Parathyroid adenoma (tissue), 2 donors: ENCODE results near the gene OPRL1.

Experiments used
- H2AFZ ChIP-seq: fragments of 300-600 bp; sonication (generic); one replicate; pipeline ENCODE4 v1.7.0; 2017; ENCODE audit warnings: antibody characterized with exemption, mild to moderate bottlenecking
- H3K27ac ChIP-seq: fragments of 300-600 bp; sonication (generic); one replicate; pipeline ENCODE4 v1.7.0; 2017
- H3K27me3 ChIP-seq: fragments of 300-600 bp; sonication (generic); one replicate; pipeline ENCODE4 v1.7.0; 2017; ENCODE audit warnings: low read length; ENCODE audit not compliant: control insufficient read depth, insufficient read depth
- H3K36me3 ChIP-seq: fragments of 300-600 bp; sonication (generic); one replicate; pipeline ENCODE4 v1.7.0; 2017; ENCODE audit warnings: low read length; ENCODE audit not compliant: control insufficient read depth, insufficient read depth
- H3K4me1 ChIP-seq: fragments of 300-600 bp; sonication (generic); one replicate; pipeline ENCODE4 v1.7.0; 2017; ENCODE audit warnings: control low read depth
- H3K4me2 ChIP-seq: fragments of 300-600 bp; sonication (generic); one replicate; pipeline ENCODE4 v1.7.0; 2017; ENCODE audit warnings: low read length
- H3K4me3 ChIP-seq: fragments of 300-600 bp; sonication (generic); one replicate; pipeline ENCODE4 v1.7.0; 2017; ENCODE audit warnings: low read depth, low read length
- H3K79me2 ChIP-seq: fragments of 300-600 bp; sonication (generic); one replicate; pipeline ENCODE4 v1.7.0; 2017; ENCODE audit warnings: control low read depth
- H3K9ac ChIP-seq: fragments of 300-600 bp; sonication (generic); one replicate; pipeline ENCODE4 v1.7.0; 2017; ENCODE audit warnings: mild to moderate bottlenecking
- H3K9me3 ChIP-seq: fragments of 300-600 bp; sonication (generic); one replicate; pipeline ENCODE4 v1.7.0; 2017; ENCODE audit warnings: low read length; ENCODE audit not compliant: control insufficient read depth
- TF ChIP-seq, protein P1 (sequence below): fragments of 300-600 bp; sonication (generic); IDR thresholded peaks from one replicate; pipeline ENCODE4 v1.7.0; 2017; ENCODE audit warnings: antibody characterized with exemption, mild to moderate bottlenecking
- donor health status: primary hyperparathyroidism.

The OPRL1 gene

DNA sequence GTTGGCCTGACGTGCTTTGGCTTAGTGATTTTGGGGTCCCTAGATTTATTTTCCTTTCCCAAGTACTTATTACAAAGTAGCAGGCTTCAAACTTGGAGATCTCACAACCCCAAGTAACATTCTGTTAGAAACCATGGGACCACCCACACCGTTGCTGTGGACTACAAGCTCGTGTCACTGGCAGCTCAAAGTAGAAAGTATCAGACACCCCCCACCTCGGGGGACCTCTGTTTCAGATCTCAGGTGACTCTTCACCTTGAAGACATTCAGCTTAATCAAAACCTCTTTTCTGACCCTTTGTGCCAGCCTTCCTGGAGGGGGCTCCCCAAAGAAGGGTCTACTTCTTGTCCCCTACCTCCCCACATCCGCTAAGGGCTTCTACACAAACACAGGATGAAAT, 68.7 kb downstream of the OPRL1 start:
- Histone ChIP-seq H2AFZ (no peak overlapping the region), H3K4me3 (no peak overlapping the region), H3K36me3 (no peaks in the 10 kb centered on the region), H3K9ac (no peak overlapping the region), H3K4me2 (no peak overlapping the region), H3K27me3 (no peaks in the 10 kb centered on the region), H3K27ac (no peak overlapping the region), H3K4me1 (peaks cover 2% of the 10 kb centered on the region), H3K9me3 (no peaks in the 10 kb centered on the region), H3K79me2 (peaks cover 38% of the 10 kb centered on the region)
- TF ChIP-seq, protein P1, sequence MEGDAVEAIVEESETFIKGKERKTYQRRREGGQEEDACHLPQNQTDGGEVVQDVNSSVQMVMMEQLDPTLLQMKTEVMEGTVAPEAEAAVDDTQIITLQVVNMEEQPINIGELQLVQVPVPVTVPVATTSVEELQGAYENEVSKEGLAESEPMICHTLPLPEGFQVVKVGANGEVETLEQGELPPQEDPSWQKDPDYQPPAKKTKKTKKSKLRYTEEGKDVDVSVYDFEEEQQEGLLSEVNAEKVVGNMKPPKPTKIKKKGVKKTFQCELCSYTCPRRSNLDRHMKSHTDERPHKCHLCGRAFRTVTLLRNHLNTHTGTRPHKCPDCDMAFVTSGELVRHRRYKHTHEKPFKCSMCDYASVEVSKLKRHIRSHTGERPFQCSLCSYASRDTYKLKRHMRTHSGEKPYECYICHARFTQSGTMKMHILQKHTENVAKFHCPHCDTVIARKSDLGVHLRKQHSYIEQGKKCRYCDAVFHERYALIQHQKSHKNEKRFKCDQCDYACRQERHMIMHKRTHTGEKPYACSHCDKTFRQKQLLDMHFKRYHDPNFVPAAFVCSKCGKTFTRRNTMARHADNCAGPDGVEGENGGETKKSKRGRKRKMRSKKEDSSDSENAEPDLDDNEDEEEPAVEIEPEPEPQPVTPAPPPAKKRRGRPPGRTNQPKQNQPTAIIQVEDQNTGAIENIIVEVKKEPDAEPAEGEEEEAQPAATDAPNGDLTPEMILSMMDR, result no peak

DNA sequence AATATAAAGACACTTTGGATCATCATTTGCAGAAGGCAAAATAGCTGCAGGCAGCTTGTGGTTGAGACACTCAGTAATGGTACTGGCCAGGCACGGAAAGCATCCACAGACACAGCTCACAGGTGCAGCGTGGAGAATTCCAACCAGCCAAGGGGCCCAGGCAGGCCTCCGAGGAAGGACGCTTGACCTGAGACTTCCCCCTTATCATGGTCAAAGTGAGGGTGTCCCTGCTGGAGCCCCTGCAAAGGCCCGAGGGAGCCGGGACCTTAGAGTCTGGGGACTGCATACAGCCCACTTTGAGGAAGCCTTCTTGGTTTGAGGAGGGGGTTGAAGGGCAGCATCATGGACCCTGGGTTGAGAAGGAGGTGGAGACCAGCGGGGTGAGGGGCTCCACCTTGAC, 69.3 kb downstream of the OPRL1 start:
- Histone ChIP-seq H3K4me3 (no peak overlapping the region), H3K79me2 (peaks cover 35% of the 10 kb centered on the region), H3K4me1 (peaks cover 6% of the 10 kb centered on the region), H2AFZ (no peak overlapping the region), H3K27ac (no peak overlapping the region), H3K36me3 (no peaks in the 10 kb centered on the region), H3K27me3 (no peaks in the 10 kb centered on the region), H3K4me2 (no peak overlapping the region), H3K9me3 (no peaks in the 10 kb centered on the region), H3K9ac (no peak overlapping the region)
- TF ChIP-seq, protein P1, result no peak

DNA sequence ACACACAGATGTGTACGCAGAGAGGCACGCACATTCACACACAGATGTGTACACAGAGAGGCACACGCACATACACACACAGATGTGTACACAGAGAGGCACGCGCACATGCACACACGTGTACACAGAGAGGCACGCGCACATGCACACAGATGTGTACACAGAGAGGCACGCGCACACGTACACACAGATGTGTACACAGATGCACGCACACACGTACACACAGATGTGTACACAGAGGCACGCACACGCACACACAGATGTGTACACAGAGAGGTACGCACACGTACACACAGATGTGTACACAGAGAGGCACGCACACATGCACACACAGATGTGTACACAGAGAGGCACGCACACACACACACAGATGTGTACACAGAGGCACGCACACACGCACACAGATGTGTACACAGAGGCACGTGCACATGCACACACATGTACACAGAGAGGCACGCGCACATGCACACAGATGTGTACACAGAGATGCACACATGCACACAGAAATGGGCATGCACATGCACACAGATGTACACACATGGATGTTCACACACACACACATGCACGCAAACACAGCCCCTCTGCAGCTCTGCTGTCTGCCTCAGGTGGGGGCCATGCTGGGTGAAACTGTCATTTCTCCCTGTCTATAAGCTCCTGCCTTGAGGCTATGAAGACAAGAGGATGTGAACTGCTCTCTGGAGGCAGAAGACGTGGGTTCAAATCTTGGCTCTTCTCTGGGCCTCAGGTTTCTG, 70.1 kb downstream of the OPRL1 start:
- no peaks in the 10 kb centered on the region for H3K9me3 ChIP-seq
- H2AFZ ChIP-seq, result no peak overlapping the region
- no peak overlapping the region for H3K4me3 ChIP-seq
- TF ChIP-seq, protein P1, result no peak
- H3K27me3 ChIP-seq, result no peaks in the 10 kb centered on the region
- peaks cover 14% of the 10 kb centered on the region for H3K4me1 ChIP-seq
- H3K36me3 ChIP-seq, result no peaks in the 10 kb centered on the region
- no peak overlapping the region for H3K27ac ChIP-seq
- H3K9ac ChIP-seq, result no peak overlapping the region
- H3K4me2 ChIP-seq, result no peak overlapping the region
- H3K79me2 ChIP-seq, result peaks cover 28% of the 10 kb centered on the region
